Tibial nerve (tissue), 3 donors: Measurements from ENCODE around the gene CORO7.

Experiments used
- POLR2A ChIP-seq, 2 donors: fragments of 450-650 bp; IDR thresholded peaks; one replicate each; pipeline ENCODE4 v1.6.1; 2017; ENCODE audit warnings: antibody characterized with exemption in 2 of 2, mild to moderate bottlenecking in 2 of 2, moderate library complexity in 2 of 2
- TF ChIP-seq, protein P1 (sequence below), 5 experiments: fragments of 200-600 bp in 3 of 5; fragments of 450-650 bp in 2 of 5; sonication (generic) in 3 of 5; IDR thresholded peaks; one replicate each; pipeline ENCODE4 v1.5.1; 2016 to 2019; ENCODE audit warnings: antibody characterized with exemption in 5 of 5, mild to moderate bottlenecking in 3 of 5, moderate library complexity in 2 of 5

- no peak for TF ChIP-seq POLR2A (IDR thresholded peaks at IDR 0.05)
- TF ChIP-seq, protein P1, sequence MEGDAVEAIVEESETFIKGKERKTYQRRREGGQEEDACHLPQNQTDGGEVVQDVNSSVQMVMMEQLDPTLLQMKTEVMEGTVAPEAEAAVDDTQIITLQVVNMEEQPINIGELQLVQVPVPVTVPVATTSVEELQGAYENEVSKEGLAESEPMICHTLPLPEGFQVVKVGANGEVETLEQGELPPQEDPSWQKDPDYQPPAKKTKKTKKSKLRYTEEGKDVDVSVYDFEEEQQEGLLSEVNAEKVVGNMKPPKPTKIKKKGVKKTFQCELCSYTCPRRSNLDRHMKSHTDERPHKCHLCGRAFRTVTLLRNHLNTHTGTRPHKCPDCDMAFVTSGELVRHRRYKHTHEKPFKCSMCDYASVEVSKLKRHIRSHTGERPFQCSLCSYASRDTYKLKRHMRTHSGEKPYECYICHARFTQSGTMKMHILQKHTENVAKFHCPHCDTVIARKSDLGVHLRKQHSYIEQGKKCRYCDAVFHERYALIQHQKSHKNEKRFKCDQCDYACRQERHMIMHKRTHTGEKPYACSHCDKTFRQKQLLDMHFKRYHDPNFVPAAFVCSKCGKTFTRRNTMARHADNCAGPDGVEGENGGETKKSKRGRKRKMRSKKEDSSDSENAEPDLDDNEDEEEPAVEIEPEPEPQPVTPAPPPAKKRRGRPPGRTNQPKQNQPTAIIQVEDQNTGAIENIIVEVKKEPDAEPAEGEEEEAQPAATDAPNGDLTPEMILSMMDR (IDR thresholded peaks at IDR 0.05), result no peak
Observed at GRCh38 chr16:4428500-4428899, 12.1 kb upstream of the CORO7 start.
